GM12873 (cell line): ENCODE results near the gene ABLIM3.

Experiments
- CTCF ChIP-seq: IDR thresholded peaks from 2 replicates; pipeline ENCODE4 v1.5.1; 2012; ENCODE audit warnings: low read depth, mild to moderate bottlenecking, moderate library complexity, low read length, control low read depth; ENCODE audit not compliant: insufficient read depth; ENCODE audit errors: missing control alignments

Gene ABLIM3

GRCh38 chr5:149235841-149236240 lies 94.5 kb downstream of the ABLIM3 start:
- no peak for TF ChIP-seq CTCF

GRCh38 chr5:149237662-149238061 lies 96.4 kb downstream of the ABLIM3 start:
- TF ChIP-seq CTCF = no peak

- peak; percentile 10 for TF ChIP-seq CTCF
Observed at GRCh38 chr5:149238540-149238939, 97.2 kb downstream of the ABLIM3 start.

GRCh38 chr5:149239917-149240316 lies 98.6 kb downstream of the ABLIM3 start:
- TF ChIP-seq CTCF = no peak

GRCh38 chr5:149240354-149240998 lies 99.2 kb downstream of the ABLIM3 start:
- no peak for TF ChIP-seq CTCF

GRCh38 chr5:149242339-149242738 lies 101.0 kb downstream of the ABLIM3 start:
- TF ChIP-seq CTCF = no peak

- TF ChIP-seq CTCF = no peak
Observed at GRCh38 chr5:149246906-149247305, 105.6 kb downstream of the ABLIM3 start.
